Measurements from ENCODE around the gene LARP1. TPM values are rescaled to one million over a fixed set of nuclear protein-coding genes. Genes with fewer than 3 reads are reported as not detected.
A peak's percentile ranks its signal among the peaks of the same experiment; 100 is the strongest.
"Not testable (repeated sequence)": the region's sequence is repeated elsewhere in the genome, so short reads cannot be mapped to it uniquely, and the experiment has no call there.

LARP1 gene
- total and polyA plus RNA-seq, 5 donors = 43.9 to 130 (median 122) TPM

GRCh38 chr5:154736372-154736771, 18.8 kb upstream of the LARP1 start:
- H3K4me3 ChIP-seq (ENCODE audit: low read length); H3K4me1 ChIP-seq (ENCODE audit: control insufficient read depth, insufficient read depth, low read length); H3K9me3 ChIP-seq (ENCODE audit: control insufficient read depth, low read length); H3K27ac ChIP-seq (ENCODE audit: low read length); H3K27me3 ChIP-seq (ENCODE audit: control insufficient read depth, insufficient read depth); DNase-seq; ATAC-seq; intact Hi-C loops (cut with DNase I): not testable (repeated sequence)
- WGBS = 95% methylated on average over 1 of the region's 1 CpG

- H3K4me1 ChIP-seq (ENCODE audit: control insufficient read depth, insufficient read depth, low read length) = peaks cover 9% of the 10 kb centered on the region
- no peak for DNase-seq
- H3K27me3 ChIP-seq (ENCODE audit: control insufficient read depth, insufficient read depth) = no peaks in the 10 kb centered on the region
- no peak overlapping the region for H3K27ac ChIP-seq (ENCODE audit: low read length)
- ATAC-seq = no peak
- H3K4me3 ChIP-seq (ENCODE audit: low read length) = no peak overlapping the region
- WGBS = 74% methylated on average over 6 of the region's 6 CpGs
- intact Hi-C loops (cut with DNase I) = no loop called here
- H3K9me3 ChIP-seq (ENCODE audit: control insufficient read depth, low read length) = no peaks in the 10 kb centered on the region
Measured at GRCh38 chr5:154737667-154738320, 17.4 kb upstream of the LARP1 start.

GRCh38 chr5:154740483-154740882, 14.7 kb upstream of the LARP1 start:
- DNase-seq (peak; percentile 79 to 91 (median 90)), ATAC-seq (peak; percentile 88 to 92)
- 40% methylated on average over 2 of the region's 2 CpGs for WGBS
- Histone ChIP-seq H3K27ac (ENCODE audit: low read length) (peak overlapping the region; percentile 71), H3K4me3 (ENCODE audit: low read length) (no peak overlapping the region), H3K27me3 (ENCODE audit: control insufficient read depth, insufficient read depth) (no peaks in the 10 kb centered on the region), H3K4me1 (ENCODE audit: control insufficient read depth, insufficient read depth, low read length) (peaks cover 9% of the 10 kb centered on the region), H3K9me3 (ENCODE audit: control insufficient read depth, low read length) (no peaks in the 10 kb centered on the region)
- intact Hi-C loops (cut with DNase I) = no loop called here

- peak in 1 of 3 donors; percentile 61 for DNase-seq
- 64% methylated on average over 5 of the region's 5 CpGs for WGBS
- H3K4me3 ChIP-seq (ENCODE audit: low read length) = no peak overlapping the region
- peaks cover 9% of the 10 kb centered on the region for H3K4me1 ChIP-seq (ENCODE audit: control insufficient read depth, insufficient read depth, low read length)
- intact Hi-C loops (cut with DNase I) = no loop called here
- no peaks in the 10 kb centered on the region for H3K27me3 ChIP-seq (ENCODE audit: control insufficient read depth, insufficient read depth)
- H3K9me3 ChIP-seq (ENCODE audit: control insufficient read depth, low read length) = no peaks in the 10 kb centered on the region
- peak; percentile 54 to 67 for ATAC-seq
- H3K27ac ChIP-seq (ENCODE audit: low read length) = peak overlapping the region; percentile 71
Measured at GRCh38 chr5:154740957-154741356, 14.2 kb upstream of the LARP1 start.

- no peaks in the 10 kb centered on the region for H3K9me3 ChIP-seq (ENCODE audit: control insufficient read depth, low read length)
- WGBS = 92% methylated on average over 4 of the region's 4 CpGs
Measured at GRCh38 chr5:154741415-154741814, 13.8 kb upstream of the LARP1 start.

GRCh38 chr5:154743812-154744211, 11.4 kb upstream of the LARP1 start:
- WGBS = 88% methylated on average over 7 of the region's 7 CpGs

More at GRCh38 chr5:154741415-154741814, 13.8 kb upstream of the LARP1 start:
- no peak for ATAC-seq
- no peak for DNase-seq
- H3K4me3 ChIP-seq (ENCODE audit: low read length) = no peak overlapping the region
- peaks cover 9% of the 10 kb centered on the region for H3K4me1 ChIP-seq (ENCODE audit: control insufficient read depth, insufficient read depth, low read length)
- peak overlapping the region; percentile 50 for H3K27ac ChIP-seq (ENCODE audit: low read length)
- intact Hi-C loops (cut with DNase I) = no loop called here
- no peaks in the 10 kb centered on the region for H3K27me3 ChIP-seq (ENCODE audit: control insufficient read depth, insufficient read depth)

GRCh38 chr5:154745349-154745748, 9.8 kb upstream of the LARP1 start:
- 97% methylated on average over 1 of the region's 1 CpG for WGBS
- Histone ChIP-seq H3K9me3 (ENCODE audit: control insufficient read depth, low read length) (no peaks in the 10 kb centered on the region), H3K27me3 (ENCODE audit: control insufficient read depth, insufficient read depth) (no peaks in the 10 kb centered on the region), H3K4me3 (ENCODE audit: low read length) (no peak overlapping the region), H3K4me1 (ENCODE audit: control insufficient read depth, insufficient read depth, low read length) (peaks cover 14% of the 10 kb centered on the region), H3K27ac (ENCODE audit: low read length) (no peak overlapping the region)
- intact Hi-C loops (cut with DNase I) = no loop called here
- ATAC-seq (no peak), DNase-seq (no peak)

More at GRCh38 chr5:154743812-154744211, 11.4 kb upstream of the LARP1 start:
- intact Hi-C loops (cut with DNase I) = no loop called here
- Histone ChIP-seq H3K9me3 (ENCODE audit: control insufficient read depth, low read length) (no peaks in the 10 kb centered on the region), H3K4me3 (ENCODE audit: low read length) (no peak overlapping the region), H3K4me1 (ENCODE audit: control insufficient read depth, insufficient read depth, low read length) (peaks cover 9% of the 10 kb centered on the region), H3K27ac (ENCODE audit: low read length) (no peak overlapping the region), H3K27me3 (ENCODE audit: control insufficient read depth, insufficient read depth) (no peaks in the 10 kb centered on the region)
- no peak for DNase-seq
- no peak for ATAC-seq

- Histone ChIP-seq H3K27me3 (ENCODE audit: control insufficient read depth, insufficient read depth) (no peaks in the 10 kb centered on the region), H3K9me3 (ENCODE audit: control insufficient read depth, low read length) (no peaks in the 10 kb centered on the region), H3K27ac (ENCODE audit: low read length) (no peak overlapping the region), H3K4me3 (ENCODE audit: low read length) (no peak overlapping the region), H3K4me1 (ENCODE audit: control insufficient read depth, insufficient read depth, low read length) (peaks cover 5% of the 10 kb centered on the region)
- 60% methylated on average over 1 of the region's 1 CpG for WGBS
- DNase-seq (no peak), ATAC-seq (no peak)
- intact Hi-C loops (cut with DNase I) = no loop called here
Measured at GRCh38 chr5:154749491-154749890, 5.7 kb upstream of the LARP1 start.

GRCh38 chr5:154750641-154751040, 4.5 kb upstream of the LARP1 start:
- not testable (repeated sequence) for ATAC-seq; H3K9me3 ChIP-seq (ENCODE audit: control insufficient read depth, low read length)
- 93% methylated on average over 2 of the region's 2 CpGs for WGBS

GRCh38 chr5:154751854-154752253, 3.3 kb upstream of the LARP1 start:
- no peak for DNase-seq
- Histone ChIP-seq H3K27me3 (ENCODE audit: control insufficient read depth, insufficient read depth) (no peaks in the 10 kb centered on the region), H3K27ac (ENCODE audit: low read length) (no peak overlapping the region), H3K4me3 (ENCODE audit: low read length) (no peak overlapping the region), H3K9me3 (ENCODE audit: control insufficient read depth, low read length) (no peaks in the 10 kb centered on the region), H3K4me1 (ENCODE audit: control insufficient read depth, insufficient read depth, low read length) (peaks cover 5% of the 10 kb centered on the region)
- intact Hi-C loops (cut with DNase I) = loop anchor here in 3 of 4 donors (5.0 to 10.0 kb wide), 3 partner anchors 63 to 70 kb away; no protein-coding TSS in a partner anchor
- no peak for ATAC-seq

More at GRCh38 chr5:154750641-154751040, 4.5 kb upstream of the LARP1 start:
- not testable (repeated sequence) for H3K4me1 ChIP-seq (ENCODE audit: control insufficient read depth, insufficient read depth, low read length); DNase-seq; H3K27ac ChIP-seq (ENCODE audit: low read length); H3K4me3 ChIP-seq (ENCODE audit: low read length); H3K27me3 ChIP-seq (ENCODE audit: control insufficient read depth, insufficient read depth)
- intact Hi-C loops (cut with DNase I) = loop anchor here in 3 of 4 donors (5.0 to 10.0 kb wide), 3 partner anchors 64 to 68 kb away; no protein-coding TSS in a partner anchor

- no peak overlapping the region for H3K4me3 ChIP-seq (ENCODE audit: low read length)
- peak overlapping the region; percentile 84 for H3K27ac ChIP-seq (ENCODE audit: low read length)
- WGBS = 26% methylated on average over 5 of the region's 5 CpGs
- peak; percentile 80 to 89 (median 82) for DNase-seq
- peaks cover 7% of the 10 kb centered on the region for H3K4me1 ChIP-seq (ENCODE audit: control insufficient read depth, insufficient read depth, low read length)
- ATAC-seq = peak; percentile 49 to 50
- intact Hi-C loops (cut with DNase I) = loop anchor here in 3 of 4 donors (5.0 to 10.0 kb wide), 3 partner anchors 61 to 71 kb away; no protein-coding TSS in a partner anchor
- H3K9me3 ChIP-seq (ENCODE audit: control insufficient read depth, low read length) = no peaks in the 10 kb centered on the region
- H3K27me3 ChIP-seq (ENCODE audit: control insufficient read depth, insufficient read depth) = no peaks in the 10 kb centered on the region
Measured at GRCh38 chr5:154753792-154754191, 1.4 kb upstream of the LARP1 start.

All from right cardiac atrium (tissue), 5 donors.